Activated naive CD4-positive, alpha-beta T cell treated with anti-CD3 and anti-CD28 coated beads for 36 hours (primary cell): ENCODE measurements around the gene F2RL2. TPM values are rescaled to one million over a fixed set of nuclear protein-coding genes. Genes with fewer than 3 reads are reported as not detected.
"Not testable (repeated sequence)": the region's sequence is repeated elsewhere in the genome, so short reads cannot be mapped to it uniquely, and the experiment has no call there.

Source experiments
- CTCF ChIA-PET: fragments of 350-600 bp; sonication (Branson Sonifier 250); formaldehyde crosslinking; loops from one replicate; lab custom pipeline; 2021; ENCODE audit warnings: antibody characterized with exemption; lab: Charles Lee
- DNase-seq: peaks from one replicate; pipeline ENCODE4 v3.0.0-alpha.2; 2020
- H3K27ac Mint-ChIP-seq: one replicate; pipeline ENCODE4 v1.8.0; 2021; ENCODE audit warnings: mild to moderate bottlenecking, mixed read lengths
- H3K27me3 Mint-ChIP-seq: one replicate; pipeline ENCODE4 v1.8.0; 2021; ENCODE audit warnings: low read depth, mixed read lengths
- H3K36me3 Mint-ChIP-seq: one replicate; pipeline ENCODE4 v1.8.0; 2021; ENCODE audit warnings: low read depth, mixed read lengths
- H3K4me1 Mint-ChIP-seq: one replicate; pipeline ENCODE4 v1.8.0; 2021; ENCODE audit warnings: low read depth, mixed read lengths
- H3K4me3 Mint-ChIP-seq: one replicate; pipeline ENCODE4 v1.8.0; 2021; ENCODE audit warnings: mild to moderate bottlenecking, moderate library complexity, mixed read lengths
- H3K9me3 Mint-ChIP-seq: one replicate; pipeline ENCODE4 v1.8.0; 2021; ENCODE audit warnings: mixed read lengths
- intact Hi-C: fragments of 100-400 bp; cut with micrococcal nuclease; formaldehyde crosslinking; loops from one replicate; pipeline ENCODE4 v1.15.1; 2023
- total RNA-seq, 2 experiments: library from RNA; stranded (reverse); gene quantifications; one replicate each; pipeline ENCODE4 v1.2.3, GENCODE V29; 2021

F2RL2 gene
- total RNA-seq, 2 experiments from 2014 or later: not detected

GRCh38 chr5:76617229-76617628 is 6.0 kb downstream of the F2RL2 start:
- no peak overlapping the region for H3K27ac Mint-ChIP-seq
- H3K27me3 Mint-ChIP-seq: no peaks in the 10 kb centered on the region
- DNase-seq: no peak
- no peaks in the 10 kb centered on the region for H3K9me3 Mint-ChIP-seq
- H3K4me1 Mint-ChIP-seq: no peaks in the 10 kb centered on the region
- peaks cover 5% of the 10 kb centered on the region for H3K36me3 Mint-ChIP-seq
- H3K4me3 Mint-ChIP-seq: no peak overlapping the region
- intact Hi-C loops: no loop called here
- CTCF ChIA-PET: interaction anchor here (1.6 kb wide), 1 partner anchor 157 kb away, joined by 9 read pairs; no protein-coding TSS in a partner anchor

- CTCF ChIA-PET: interaction anchor here (1.8 kb wide), 1 partner anchor 158 kb away, joined by 10 read pairs; no protein-coding TSS in a partner anchor
- no peaks in the 10 kb centered on the region for H3K4me1 Mint-ChIP-seq
- intact Hi-C loops: no loop called here
- DNase-seq: no peak
- no peak overlapping the region for H3K4me3 Mint-ChIP-seq
- H3K9me3 Mint-ChIP-seq: no peaks in the 10 kb centered on the region
- peaks cover 3% of the 10 kb centered on the region for H3K36me3 Mint-ChIP-seq
- no peak overlapping the region for H3K27ac Mint-ChIP-seq
- no peaks in the 10 kb centered on the region for H3K27me3 Mint-ChIP-seq
These were observed 7.0 kb downstream of the F2RL2 start for GRCh38 chr5:76616206-76616605.

GRCh38 chr5:76615759-76616158 is 7.4 kb downstream of the F2RL2 start:
- H3K9me3 Mint-ChIP-seq: no peaks in the 10 kb centered on the region
- H3K4me3 Mint-ChIP-seq: no peak overlapping the region
- H3K36me3 Mint-ChIP-seq: peaks cover 5% of the 10 kb centered on the region
- H3K27me3 Mint-ChIP-seq: no peaks in the 10 kb centered on the region
- DNase-seq: no peak
- intact Hi-C loops: no loop called here
- CTCF ChIA-PET: interaction anchor here (0.7 to 1.8 kb wide), 2 partner anchors 34 to 159 kb away, joined by 4 to 10 read pairs; no protein-coding TSS in a partner anchor
- H3K4me1 Mint-ChIP-seq: no peaks in the 10 kb centered on the region
- no peak overlapping the region for H3K27ac Mint-ChIP-seq

DNA sequence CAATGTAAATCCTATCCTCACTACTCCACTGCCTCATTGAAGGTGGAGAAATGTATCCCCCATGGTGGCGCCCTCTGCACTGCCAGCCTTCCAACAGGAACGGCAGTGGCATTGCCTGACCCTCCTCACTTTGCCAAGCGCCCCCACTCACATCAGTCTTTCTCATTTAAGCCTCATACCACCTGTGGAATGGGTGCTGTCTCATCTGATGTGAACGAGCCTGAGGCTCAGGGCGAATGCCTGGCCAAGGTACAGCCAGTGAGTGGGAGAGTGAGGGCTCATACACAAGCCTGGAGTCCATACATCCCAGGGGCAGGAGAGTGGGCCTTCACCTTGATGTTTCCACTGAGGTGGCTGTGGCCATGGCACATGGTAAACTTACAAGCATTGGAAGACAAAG is 10.3 kb downstream of the F2RL2 start:
- intact Hi-C loops: no loop called here
- Mint-ChIP-seq H3K27ac (no peak overlapping the region), H3K9me3 (no peaks in the 10 kb centered on the region), H3K27me3 (no peaks in the 10 kb centered on the region), H3K4me3 (no peak overlapping the region), H3K36me3 (peaks cover 7% of the 10 kb centered on the region), H3K4me1 (peaks cover 4% of the 10 kb centered on the region)
- CTCF ChIA-PET: interaction anchor here (0.8 to 2.5 kb wide), 2 partner anchors 11 to 161 kb away, joined by 3 to 8 read pairs; no protein-coding TSS in a partner anchor
- DNase-seq: no peak

DNA sequence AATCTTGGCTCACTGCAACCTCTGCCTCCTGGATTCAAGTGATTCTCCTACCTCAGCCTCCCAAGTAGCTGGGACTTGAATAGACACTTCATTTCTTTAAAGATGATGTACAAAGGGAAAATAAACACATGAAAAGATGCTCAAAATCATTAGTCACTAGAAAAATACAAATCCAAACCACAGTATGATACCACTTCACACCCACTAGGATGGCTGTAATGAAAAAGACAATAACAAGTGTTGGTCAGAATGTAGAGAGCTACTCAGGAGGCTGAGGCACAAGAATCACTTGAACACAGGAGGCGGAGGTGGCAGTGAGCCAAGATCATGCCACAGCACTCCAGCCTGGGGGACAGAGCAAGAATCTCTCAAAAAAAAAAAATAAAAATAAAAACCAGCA is 13.0 kb downstream of the F2RL2 start:
- no peak overlapping the region for H3K27ac Mint-ChIP-seq
- no peaks in the 10 kb centered on the region for H3K9me3 Mint-ChIP-seq
- H3K27me3 Mint-ChIP-seq: no peaks in the 10 kb centered on the region
- H3K4me3 Mint-ChIP-seq: no peak overlapping the region
- peaks cover 6% of the 10 kb centered on the region for H3K4me1 Mint-ChIP-seq
- CTCF ChIA-PET: interaction anchor here (1.0 to 2.5 kb wide), 3 partner anchors 8 to 164 kb away, joined by 3 to 8 read pairs (median 8); no protein-coding TSS in a partner anchor
- DNase-seq: no peak
- peaks cover 8% of the 10 kb centered on the region for H3K36me3 Mint-ChIP-seq
- intact Hi-C loops: no loop called here

DNA sequence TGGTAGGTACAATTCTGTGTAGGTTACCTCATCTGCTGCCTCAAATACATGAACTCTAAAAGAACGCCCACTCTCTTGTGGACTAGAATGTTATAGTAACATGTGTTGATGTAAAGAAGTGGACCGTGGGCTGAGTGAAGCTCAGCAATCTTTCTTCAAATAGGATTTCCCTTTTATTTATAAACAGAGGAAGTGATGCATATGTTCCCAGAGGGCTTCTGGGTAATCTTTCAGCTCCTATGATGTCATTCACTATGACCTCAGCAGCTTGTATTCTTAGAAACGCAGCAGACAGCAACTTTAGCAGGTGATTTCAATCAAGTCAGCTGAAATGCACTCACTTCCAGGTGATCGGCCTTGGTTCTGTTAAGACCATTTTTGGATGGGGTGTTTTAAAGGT is 14.4 kb downstream of the F2RL2 start:
- Mint-ChIP-seq H3K36me3 (peaks cover 13% of the 10 kb centered on the region), H3K4me1 (peaks cover 6% of the 10 kb centered on the region), H3K4me3 (no peak overlapping the region), H3K9me3 (no peaks in the 10 kb centered on the region), H3K27me3 (no peaks in the 10 kb centered on the region), H3K27ac (no peak overlapping the region)
- intact Hi-C loops: loop anchor here (10.0 kb wide), 2 partner anchors 406 to 466 kb away; no protein-coding TSS in a partner anchor
- CTCF ChIA-PET: interaction anchor here (0.6 to 3.7 kb wide), 4 partner anchors 9 to 166 kb away, joined by 3 to 22 read pairs (median 6); no protein-coding TSS in a partner anchor
- no peak for DNase-seq

DNA sequence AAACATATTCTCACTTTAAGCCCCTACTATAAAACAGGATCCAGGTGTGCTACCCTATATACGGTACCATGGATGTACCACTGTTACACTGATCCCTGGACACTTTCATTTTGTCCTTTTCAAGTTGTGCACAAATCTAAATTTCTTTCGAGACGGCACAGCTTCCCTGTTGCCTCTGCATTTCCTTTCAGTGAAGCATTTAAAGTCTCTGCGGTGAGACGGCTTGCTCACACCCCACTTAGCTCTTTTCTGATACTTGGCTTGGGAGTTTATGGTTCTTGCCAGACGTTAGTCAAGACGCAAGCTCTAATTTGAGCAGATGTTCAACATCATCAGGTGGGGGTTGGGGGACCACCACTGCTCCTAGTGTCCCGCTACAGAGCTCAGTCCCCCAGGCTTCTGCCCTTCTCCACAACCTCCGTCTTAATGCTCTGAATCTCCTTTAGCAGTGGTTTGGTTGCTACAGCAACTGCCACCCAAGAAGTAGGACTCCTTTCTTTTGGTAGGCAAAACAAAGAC is 15.8 kb downstream of the F2RL2 start:
- Mint-ChIP-seq H3K27me3 (no peaks in the 10 kb centered on the region), H3K36me3 (peaks cover 15% of the 10 kb centered on the region), H3K4me3 (no peak overlapping the region), H3K27ac (no peak overlapping the region), H3K4me1 (peaks cover 6% of the 10 kb centered on the region), H3K9me3 (no peaks in the 10 kb centered on the region)
- no peak for DNase-seq
- CTCF ChIA-PET: interaction anchor here (0.6 to 3.7 kb wide), 3 partner anchors 24 to 167 kb away, joined by 3 to 22 read pairs (median 4); no protein-coding TSS in a partner anchor
- intact Hi-C loops: loop anchor here (10.0 kb wide), 2 partner anchors 407 to 467 kb away; no protein-coding TSS in a partner anchor

- no peak for DNase-seq
- intact Hi-C loops: loop anchor here (10.0 kb wide), 2 partner anchors 408 to 468 kb away; no protein-coding TSS in a partner anchor
- no peaks in the 10 kb centered on the region for H3K9me3 Mint-ChIP-seq
- no peak overlapping the region for H3K27ac Mint-ChIP-seq
- H3K4me1 Mint-ChIP-seq: peaks cover 6% of the 10 kb centered on the region
- CTCF ChIA-PET: interaction anchor here (0.6 to 3.7 kb wide), 2 partner anchors 168 to 191 kb away, joined by 3 to 22 read pairs; no protein-coding TSS in a partner anchor
- no peaks in the 10 kb centered on the region for H3K27me3 Mint-ChIP-seq
- no peak overlapping the region for H3K4me3 Mint-ChIP-seq
- peaks cover 18% of the 10 kb centered on the region for H3K36me3 Mint-ChIP-seq
These were observed 16.5 kb downstream of the F2RL2 start for GRCh38 chr5:76606701-76607100.

DNA sequence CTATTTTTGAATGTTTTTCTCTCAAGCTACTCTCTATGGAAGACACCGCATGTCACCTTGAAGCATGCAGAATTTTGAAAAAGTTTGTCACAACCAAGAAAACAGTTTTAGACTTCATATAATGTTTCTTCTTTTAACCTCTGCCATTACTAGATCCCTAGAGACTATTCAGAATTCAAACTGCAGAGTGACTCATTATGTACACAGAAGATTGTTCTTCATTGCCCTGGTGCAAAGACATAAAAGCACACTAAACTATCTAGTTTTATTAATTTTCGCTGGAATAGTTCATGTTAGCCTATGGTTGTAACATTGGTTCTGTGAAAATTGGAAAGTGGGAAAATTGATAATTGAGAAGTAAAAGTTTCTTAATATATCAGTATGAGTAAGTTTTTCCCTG is 18.4 kb downstream of the F2RL2 start:
- Mint-ChIP-seq H3K36me3 (peaks cover 15% of the 10 kb centered on the region), H3K4me3 (no peak overlapping the region), H3K4me1 (peaks cover 6% of the 10 kb centered on the region), H3K27ac (no peak overlapping the region), H3K9me3 (no peaks in the 10 kb centered on the region), H3K27me3 (no peaks in the 10 kb centered on the region)
- intact Hi-C loops: loop anchor here (10.0 kb wide), 2 partner anchors 410 to 470 kb away; no protein-coding TSS in a partner anchor
- CTCF ChIA-PET: interaction anchor here (8.0 kb wide), 1 partner anchor 170 kb away, joined by 94 read pairs; no protein-coding TSS in a partner anchor
- DNase-seq: no peak

DNA sequence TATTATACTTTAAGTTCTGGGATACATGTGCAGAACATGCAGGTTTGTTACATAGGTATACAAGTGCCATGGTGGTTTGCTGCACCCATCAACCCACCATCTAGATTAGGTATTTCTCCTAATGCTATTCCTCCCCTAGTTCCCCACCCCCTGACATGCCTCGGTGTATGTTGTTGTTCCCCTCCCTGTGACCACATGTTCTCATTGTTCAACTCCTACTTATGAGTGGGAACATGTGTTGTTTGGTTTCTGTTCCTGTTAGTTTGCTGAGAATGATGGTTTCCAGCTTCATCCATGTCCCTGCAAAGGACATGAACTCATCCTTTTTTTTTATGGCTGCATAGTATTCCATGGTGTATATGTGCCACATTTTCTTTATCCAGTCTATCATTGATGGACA is 19.2 kb downstream of the F2RL2 start:
- not testable (repeated sequence) for H3K9me3 Mint-ChIP-seq, H3K4me1 Mint-ChIP-seq, H3K4me3 Mint-ChIP-seq, H3K27ac Mint-ChIP-seq, H3K27me3 Mint-ChIP-seq, DNase-seq
- intact Hi-C loops: loop anchor here (10.0 kb wide), 2 partner anchors 411 to 471 kb away; no protein-coding TSS in a partner anchor
- H3K36me3 Mint-ChIP-seq: peaks cover 15% of the 10 kb centered on the region
- CTCF ChIA-PET: interaction anchor here (8.0 kb wide), 1 partner anchor 170 kb away, joined by 94 read pairs; no protein-coding TSS in a partner anchor

GRCh38 chr5:76602094-76602726 is 21.0 kb downstream of the F2RL2 start:
- CTCF ChIA-PET: interaction anchor here (0.5 to 8.0 kb wide), 10 partner anchors 9 to 563 kb away, joined by 3 to 94 read pairs (median 3); no protein-coding TSS in a partner anchor
- Mint-ChIP-seq H3K9me3 (no peaks in the 10 kb centered on the region), H3K27me3 (no peaks in the 10 kb centered on the region), H3K4me1 (peaks cover 2% of the 10 kb centered on the region), H3K36me3 (peaks cover 15% of the 10 kb centered on the region), H3K4me3 (no peak overlapping the region), H3K27ac (no peak overlapping the region)
- DNase-seq: no peak
- intact Hi-C loops: loop anchor here (10.0 kb wide), 2 partner anchors 413 to 473 kb away; no protein-coding TSS in a partner anchor

GRCh38 chr5:76601470-76601869 is 21.7 kb downstream of the F2RL2 start:
- H3K9me3 Mint-ChIP-seq: no peaks in the 10 kb centered on the region
- peaks cover 2% of the 10 kb centered on the region for H3K4me1 Mint-ChIP-seq
- no peak overlapping the region for H3K4me3 Mint-ChIP-seq
- H3K27me3 Mint-ChIP-seq: no peaks in the 10 kb centered on the region
- peaks cover 15% of the 10 kb centered on the region for H3K36me3 Mint-ChIP-seq
- peak; percentile 41 for DNase-seq
- CTCF ChIA-PET: interaction anchor here (0.5 to 8.0 kb wide), 10 partner anchors 9 to 562 kb away, joined by 3 to 94 read pairs (median 3); no protein-coding TSS in a partner anchor
- H3K27ac Mint-ChIP-seq: no peak overlapping the region
- intact Hi-C loops: loop anchor here (1.0 to 10.0 kb wide), 4 partner anchors 40 to 473 kb away; no protein-coding TSS in a partner anchor
